GDM1 (cell line): Measurements from ENCODE around the gene ZBED2.
A peak's percentile ranks its signal among the peaks of the same experiment; 100 is the strongest.

Experiments used
- DNase-seq: peaks from one replicate; lab custom pipeline; 2025; lab: John Stamatoyannopoulos, UW

The ZBED2 gene

GRCh38 chr3:111603679-111604078 is 8.5 kb upstream of the ZBED2 start:
- no peak for DNase-seq

GRCh38 chr3:111601810-111602209 is 6.7 kb upstream of the ZBED2 start:
- no peak for DNase-seq

- no peak for DNase-seq
Measured at GRCh38 chr3:111598552-111598951, 3.4 kb upstream of the ZBED2 start.

GRCh38 chr3:111598139-111598538 is 3.0 kb upstream of the ZBED2 start:
- DNase-seq, result no peak

GRCh38 chr3:111596328-111596727 is 1.2 kb upstream of the ZBED2 start:
- no peak for DNase-seq

- no peak for DNase-seq
Measured at GRCh38 chr3:111594781-111595180, 365 bp downstream of the ZBED2 start.

GRCh38 chr3:111594205-111594604 is 941 bp downstream of the ZBED2 start:
- DNase-seq, result no peak

GRCh38 chr3:111593666-111594065 is 1.5 kb downstream of the ZBED2 start:
- DNase-seq, result no peak

GRCh38 chr3:111592936-111593335 is 2.2 kb downstream of the ZBED2 start:
- no peak for DNase-seq

GRCh38 chr3:111592143-111592542 is 3.0 kb downstream of the ZBED2 start:
- no peak for DNase-seq

GRCh38 chr3:111591555-111591954 is 3.6 kb downstream of the ZBED2 start:
- no peak for DNase-seq

GRCh38 chr3:111590143-111590491 is 5.0 kb downstream of the ZBED2 start:
- DNase-seq, result no peak

- DNase-seq, result no peak
Measured at GRCh38 chr3:111589303-111590142, 5.6 kb downstream of the ZBED2 start.

- DNase-seq, result no peak
Measured at GRCh38 chr3:111588527-111588926, 6.6 kb downstream of the ZBED2 start.

- DNase-seq, result no peak
Measured at GRCh38 chr3:111585217-111585616, 9.9 kb downstream of the ZBED2 start.

- DNase-seq, result no peak
Measured at GRCh38 chr3:111584744-111585143, 10.4 kb downstream of the ZBED2 start.

- DNase-seq, result no peak
Measured at GRCh38 chr3:111582120-111582474, 13.0 kb downstream of the ZBED2 start.

GRCh38 chr3:111581403-111582119 is 13.6 kb downstream of the ZBED2 start:
- no peak for DNase-seq

- DNase-seq, result no peak
Measured at GRCh38 chr3:111579495-111579894, 15.7 kb downstream of the ZBED2 start.

- no peak for DNase-seq
Measured at GRCh38 chr3:111578867-111579266, 16.3 kb downstream of the ZBED2 start.

GRCh38 chr3:111577798-111578685 is 17.1 kb downstream of the ZBED2 start:
- peak; percentile 32 for DNase-seq

- no peak for DNase-seq
Measured at GRCh38 chr3:111577113-111577512, 18.0 kb downstream of the ZBED2 start.
